CD4-positive, alpha-beta T cell treated with Interferon alpha-2 for 1 hour (primary cell): ENCODE data around the gene DDO.

Experiments
- DNase-seq, 2 donors: peaks; one replicate each; pipeline ENCODE4 v3.0.0-alpha.2; 2020 to 2022

The DDO gene

GRCh38 chr6:110415086-110415916, at the start of gene DDO:
Gene DDO, minus strand, starts transcription at chr6:110415575. Its CDS starts 2,113 bp downstream, at chr6:110413462.
- peak; percentile 13 to 36 for DNase-seq

- DNase-seq: no peak
Observed at GRCh38 chr6:110462884-110463481, 47.6 kb upstream of the DDO start.

DNA sequence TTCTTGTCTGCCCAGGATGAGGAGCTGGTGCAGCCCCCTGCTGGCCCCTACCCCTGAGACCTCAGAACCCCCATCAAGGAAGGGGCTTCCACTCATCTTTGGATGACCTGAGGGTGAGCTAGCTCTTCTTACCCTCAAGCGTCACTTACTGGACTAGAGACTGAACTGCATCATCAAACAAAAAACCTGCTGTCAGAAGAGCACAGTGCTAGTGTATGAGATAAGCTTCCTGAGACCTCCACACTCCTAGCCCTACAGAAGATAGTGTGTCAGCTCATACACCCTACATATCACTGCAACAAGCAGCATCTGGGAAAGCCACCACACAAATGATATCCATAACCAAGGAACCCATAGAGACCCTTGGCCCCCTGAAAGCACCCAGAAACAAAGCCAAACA, 46.0 kb upstream of the DDO start:
- no peak for DNase-seq

DNA sequence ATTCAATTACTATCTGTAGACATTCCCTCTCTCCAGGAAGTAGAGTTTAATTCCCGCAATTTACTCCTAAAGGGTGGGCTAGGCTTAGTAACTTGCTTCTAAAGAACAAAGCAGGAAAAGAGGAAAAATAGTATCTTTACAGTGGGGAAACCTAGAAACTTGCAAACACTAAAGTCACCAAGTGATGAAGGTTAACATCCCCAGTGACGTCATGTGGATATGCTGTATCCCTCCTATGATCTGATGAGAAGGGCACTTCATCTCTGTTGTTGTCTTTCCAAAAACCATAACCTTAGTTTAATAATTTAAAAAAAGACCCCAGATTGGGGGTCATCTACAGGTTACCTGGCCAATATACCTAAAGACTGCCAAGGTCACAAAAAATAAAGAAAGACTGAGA, 43.8 kb upstream of the DDO start:
- DNase-seq: no peak

DNA sequence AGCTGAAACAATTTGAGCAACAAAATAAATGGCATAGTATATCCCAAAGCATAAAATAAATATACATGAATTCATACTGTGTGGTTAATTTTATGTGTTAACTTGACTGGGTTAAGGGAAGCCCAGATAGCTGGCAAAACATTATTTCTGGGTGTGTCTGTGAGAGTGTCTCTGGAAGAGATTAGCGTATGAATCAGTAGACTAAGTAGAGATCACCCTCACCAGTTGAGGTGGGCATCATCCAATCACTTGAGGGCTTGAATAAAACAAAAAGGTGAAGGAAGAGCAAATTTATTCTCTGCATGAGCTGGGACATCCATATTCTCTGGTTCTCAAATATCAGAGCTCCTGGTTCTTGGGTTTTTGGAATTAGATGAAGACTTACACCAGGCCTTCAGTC, 43.1 kb upstream of the DDO start:
- no peak for DNase-seq

DNA sequence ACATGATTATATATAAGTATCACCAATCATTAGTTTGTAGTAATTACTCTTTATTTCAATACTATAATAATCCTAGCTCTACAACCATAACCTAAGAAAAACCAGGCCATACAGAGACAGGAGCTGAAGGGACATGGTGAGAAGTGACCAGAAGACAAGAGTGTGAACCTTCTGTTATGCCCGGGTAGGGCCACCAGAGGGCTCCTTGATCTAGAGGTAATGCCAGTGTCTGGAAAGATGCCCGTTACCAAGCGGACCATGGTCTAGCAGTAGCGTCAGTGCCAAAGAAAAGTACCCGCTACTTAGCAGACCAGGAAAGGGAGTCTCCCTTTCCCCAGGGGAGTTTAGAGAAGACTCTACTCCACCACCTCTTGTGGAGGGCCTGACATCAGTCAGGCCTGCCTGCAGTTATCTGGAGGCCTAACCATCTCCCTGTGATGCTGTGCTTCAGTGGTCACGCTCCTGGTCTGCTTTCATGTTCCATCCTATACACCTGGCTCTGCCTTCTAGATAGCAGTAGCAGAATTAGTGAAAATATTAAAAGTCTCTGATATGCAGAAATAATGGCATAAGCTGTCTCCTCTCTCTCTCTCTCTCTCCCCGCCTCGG, 42.3 kb upstream of the DDO start:
- DNase-seq: peak in 1 of 2 donors; percentile 10

DNA sequence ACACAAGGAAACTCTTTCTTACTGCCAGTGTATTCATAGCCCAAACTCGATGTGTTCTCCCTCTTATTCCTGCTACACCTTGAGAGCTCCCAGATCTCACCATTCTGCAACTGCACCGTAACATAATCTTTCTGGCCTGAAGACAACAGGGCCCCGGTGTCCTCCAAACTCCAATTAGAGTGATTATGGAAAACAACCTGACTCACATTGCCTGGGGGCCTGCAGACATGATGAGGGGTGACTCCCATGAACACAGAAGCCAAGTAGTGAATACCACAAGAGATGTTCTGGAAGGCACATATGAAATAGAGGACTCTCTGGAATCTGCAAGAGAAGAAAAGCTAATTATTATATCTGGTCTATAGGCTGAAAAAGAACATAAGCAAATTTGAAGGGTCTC, 41.3 kb upstream of the DDO start:
- no peak for DNase-seq

GRCh38 chr6:110449541-110449895, 34.1 kb upstream of the DDO start:
- no peak for DNase-seq

DNA sequence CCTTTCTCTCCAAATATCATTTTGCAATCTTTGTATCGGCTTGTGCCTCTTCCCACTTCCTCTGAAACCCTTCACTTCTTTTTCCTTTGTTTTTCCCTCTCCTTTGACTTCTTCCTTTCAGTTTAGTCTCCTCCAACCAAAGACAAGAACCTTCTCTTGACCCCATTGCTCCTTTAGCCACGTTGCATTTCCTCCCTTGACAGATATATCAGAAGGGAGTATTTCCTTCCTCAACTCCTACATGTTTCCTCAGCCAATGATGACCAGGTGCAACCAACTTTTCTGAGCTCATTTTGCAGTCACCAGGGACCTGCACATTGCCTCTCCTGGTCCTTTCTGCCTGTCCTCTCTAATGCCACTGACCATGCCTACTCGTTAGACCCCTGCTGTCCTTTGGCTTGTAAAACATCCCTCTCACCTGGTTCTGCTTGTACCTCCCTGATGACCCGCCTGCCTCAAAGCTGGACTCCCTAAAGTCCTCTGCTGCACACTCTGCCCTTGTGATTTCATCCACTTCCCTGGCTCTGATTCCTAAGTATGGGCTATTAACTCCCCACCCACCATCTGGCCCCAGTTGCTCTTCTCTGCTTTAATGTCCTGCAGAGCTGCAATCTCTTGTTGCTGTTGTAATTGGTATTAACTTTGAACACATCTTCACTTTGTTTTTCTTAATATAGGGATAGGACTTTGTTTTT, 33.6 kb upstream of the DDO start:
- no peak for DNase-seq

GRCh38 chr6:110447761-110448160, 32.4 kb upstream of the DDO start:
- DNase-seq: no peak

GRCh38 chr6:110446405-110446804, 31.0 kb upstream of the DDO start:
- no peak for DNase-seq

DNA sequence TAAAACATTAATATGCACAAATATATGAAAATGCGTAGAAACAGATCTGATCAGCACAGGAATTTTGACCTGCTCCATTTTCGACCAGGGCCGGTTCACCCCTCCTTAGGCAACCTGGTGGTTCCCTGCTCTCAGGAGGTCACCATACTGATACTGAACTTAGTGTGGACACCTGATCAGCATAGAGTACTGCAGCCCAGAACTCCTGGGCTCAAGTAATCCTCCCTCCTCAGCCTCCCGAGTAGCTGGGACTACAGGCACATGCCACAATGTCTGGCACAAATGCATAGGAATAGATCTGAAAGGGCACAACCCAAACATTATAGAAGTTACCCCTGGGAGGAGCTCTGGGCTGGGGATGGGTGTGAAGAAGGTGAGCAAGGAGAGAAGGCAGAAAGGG, 24.7 kb upstream of the DDO start:
- no peak for DNase-seq

DNA sequence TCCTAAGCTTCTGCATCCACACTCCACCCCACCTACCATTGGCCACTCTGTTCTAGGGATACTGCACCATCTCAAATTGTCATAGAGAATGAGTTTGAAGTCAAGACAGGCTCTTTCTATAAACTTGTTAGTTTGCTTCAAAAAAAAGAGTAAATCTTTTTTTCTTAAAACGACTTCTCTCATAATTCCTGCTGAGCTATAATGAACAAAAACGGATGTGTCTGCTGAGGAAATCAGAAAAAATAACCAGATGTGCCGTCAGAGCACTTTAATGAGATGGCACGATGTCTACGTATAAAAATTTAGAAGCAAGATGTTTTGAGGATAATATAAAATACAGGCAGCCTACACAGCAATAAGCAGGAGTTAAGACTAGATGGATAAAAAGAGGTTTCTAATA, 24.0 kb upstream of the DDO start:
- DNase-seq: no peak

GRCh38 chr6:110434961-110435602, 19.7 kb upstream of the DDO start:
- DNase-seq: no peak

- no peak for DNase-seq
Observed at GRCh38 chr6:110432285-110432900, 17.0 kb upstream of the DDO start.

- DNase-seq: no peak
Observed at GRCh38 chr6:110430741-110431140, 15.4 kb upstream of the DDO start.

DNA sequence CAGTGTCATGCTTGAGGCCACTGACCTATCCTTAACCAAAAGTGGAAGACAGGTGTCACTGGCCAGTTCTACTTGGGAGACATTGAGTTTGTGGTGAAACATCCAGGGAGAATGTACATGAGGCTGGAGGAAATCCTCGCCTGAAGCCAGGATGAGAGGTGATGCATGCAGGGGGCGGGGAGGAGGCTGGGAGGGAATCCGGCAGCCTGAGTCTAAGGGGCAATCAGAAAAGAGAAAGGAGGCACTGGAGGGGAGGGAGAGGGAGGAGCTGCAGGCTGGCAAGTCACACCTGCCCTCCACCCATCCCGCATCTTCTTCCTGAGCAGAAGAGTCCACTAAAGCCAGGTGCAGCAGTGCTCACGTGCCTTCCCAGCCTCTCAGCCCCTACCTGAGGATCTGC, 14.9 kb upstream of the DDO start:
- no peak for DNase-seq

DNA sequence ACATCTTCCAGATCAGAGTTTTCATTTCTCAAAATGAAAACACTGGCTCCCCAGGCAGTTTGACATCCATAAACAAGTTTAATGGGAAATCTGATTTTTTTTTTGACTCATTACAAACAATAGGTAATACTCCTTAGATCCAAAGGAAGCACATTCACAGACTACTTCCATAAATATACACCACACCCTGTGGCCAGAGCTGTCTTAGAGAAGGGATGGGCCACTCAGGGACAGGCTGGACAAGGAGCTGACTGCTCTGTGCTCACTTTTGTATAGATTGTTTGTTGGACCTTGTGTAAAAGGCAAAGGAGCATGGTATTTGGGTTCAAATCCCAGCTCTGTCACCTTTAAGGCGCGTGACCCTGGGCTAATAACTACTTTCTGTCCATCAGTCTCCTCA, 12.8 kb upstream of the DDO start:
- DNase-seq: no peak

- no peak for DNase-seq
Observed at GRCh38 chr6:110425816-110426215, 10.4 kb upstream of the DDO start.

- no peak for DNase-seq
Observed at GRCh38 chr6:110422444-110422822, 7.1 kb upstream of the DDO start.

DNA sequence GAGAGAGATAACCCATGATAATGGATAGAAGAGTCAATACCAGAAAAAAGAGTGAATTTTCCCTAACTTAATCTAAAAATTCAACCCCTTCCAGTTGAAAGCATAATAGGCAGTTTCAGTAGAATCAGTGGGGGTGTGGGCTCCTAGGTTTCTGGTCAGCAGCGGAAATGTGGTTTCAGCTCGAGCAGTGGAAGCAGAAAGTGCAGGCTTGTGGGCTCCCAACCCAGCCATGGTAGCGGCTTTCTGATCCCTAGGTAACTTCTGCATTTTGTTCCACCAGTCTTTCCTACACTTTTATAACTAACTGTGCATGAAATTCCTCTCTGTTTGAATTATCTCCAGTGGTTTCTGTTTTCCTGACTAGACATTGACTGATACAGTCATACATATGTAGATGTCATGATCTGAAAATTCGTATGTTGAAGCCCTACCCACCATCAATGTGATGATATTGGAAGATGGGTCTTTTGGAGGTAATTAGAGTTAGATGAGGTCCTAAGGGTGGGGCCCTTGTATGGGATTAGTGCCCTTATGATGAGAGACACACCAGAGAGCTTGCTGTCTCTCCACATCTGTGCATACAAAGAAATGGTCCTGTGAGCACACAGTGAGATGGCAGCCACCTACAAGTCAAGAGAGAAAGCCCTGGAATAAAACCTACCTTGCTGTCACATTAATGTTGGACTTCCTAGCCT, 6.5 kb upstream of the DDO start:
- DNase-seq: no peak
